GM21619 (cell line): Measurements from ENCODE around the gene ADAP1.
"Not testable (repeated sequence)": the region's sequence is repeated elsewhere in the genome, so short reads cannot be mapped to it uniquely, and the experiment has no call there.

ENCODE experiments used
- ATAC-seq: cut with Tn5 transposase; IDR thresholded peaks from one replicate; pipeline ENCODE4 v1.9.1; 2021; ENCODE audit not compliant: unreplicated experiment

ADAP1 gene

GRCh38 chr7:954330-955238 lies at the start of gene ADAP1:
Gene ADAP1, minus strand, starts transcription at chr7:954680. Its CDS starts 203 bp downstream, at chr7:954477.
- peak; percentile 39 for ATAC-seq

- ATAC-seq, result not testable (repeated sequence)
These were observed 48.0 kb upstream of the ADAP1 start for GRCh38 chr7:1002445-1002844.

GRCh38 chr7:1002026-1002425 lies 47.5 kb upstream of the ADAP1 start:
- ATAC-seq, result not testable (repeated sequence)

- ATAC-seq, result not testable (repeated sequence)
These were observed 46.7 kb upstream of the ADAP1 start for GRCh38 chr7:1001069-1001770.

- no peak for ATAC-seq
These were observed 45.8 kb upstream of the ADAP1 start for GRCh38 chr7:999941-1000935.

- no peak for ATAC-seq
These were observed 44.8 kb upstream of the ADAP1 start for GRCh38 chr7:999149-999879.

- ATAC-seq, result no peak
These were observed 43.2 kb upstream of the ADAP1 start for GRCh38 chr7:997404-998395.

GRCh38 chr7:996079-996872 lies 41.8 kb upstream of the ADAP1 start:
- no peak for ATAC-seq

GRCh38 chr7:995571-995970 lies 41.1 kb upstream of the ADAP1 start:
- ATAC-seq, result no peak

GRCh38 chr7:994592-995308 lies 40.3 kb upstream of the ADAP1 start:
- no peak for ATAC-seq

GRCh38 chr7:992709-993607 lies 38.5 kb upstream of the ADAP1 start:
- peak; percentile 76 for ATAC-seq

GRCh38 chr7:991729-992656 lies 37.5 kb upstream of the ADAP1 start:
- ATAC-seq, result no peak

- no peak for ATAC-seq
These were observed 36.7 kb upstream of the ADAP1 start for GRCh38 chr7:990933-991728.

- no peak for ATAC-seq
These were observed 36.0 kb upstream of the ADAP1 start for GRCh38 chr7:990352-990932.
